Neural progenitor cell (in vitro differentiated cells): ENCODE results near the gene UACA.

Source experiments
- EZH2 ChIP-seq: fragments of 200-600 bp; sonication (generic); IDR thresholded peaks from 2 replicates; pipeline ENCODE4 v1.6.1; 2017; ENCODE audit warnings: antibody characterized with exemption, mild to moderate bottlenecking, moderate library complexity
- EZH2phosphoT487 ChIP-seq: fragments of 200-600 bp; sonication (generic); IDR thresholded peaks from 2 replicates; pipeline ENCODE4 v1.6.1; 2017; ENCODE audit warnings: antibody characterized with exemption
- TF ChIP-seq, protein P1 (sequence below): fragments of 200-600 bp; sonication (generic); IDR thresholded peaks from 2 replicates; pipeline ENCODE4 v1.5.1; 2017; ENCODE audit warnings: antibody characterized with exemption, mild to moderate bottlenecking

- TF ChIP-seq, protein P1, sequence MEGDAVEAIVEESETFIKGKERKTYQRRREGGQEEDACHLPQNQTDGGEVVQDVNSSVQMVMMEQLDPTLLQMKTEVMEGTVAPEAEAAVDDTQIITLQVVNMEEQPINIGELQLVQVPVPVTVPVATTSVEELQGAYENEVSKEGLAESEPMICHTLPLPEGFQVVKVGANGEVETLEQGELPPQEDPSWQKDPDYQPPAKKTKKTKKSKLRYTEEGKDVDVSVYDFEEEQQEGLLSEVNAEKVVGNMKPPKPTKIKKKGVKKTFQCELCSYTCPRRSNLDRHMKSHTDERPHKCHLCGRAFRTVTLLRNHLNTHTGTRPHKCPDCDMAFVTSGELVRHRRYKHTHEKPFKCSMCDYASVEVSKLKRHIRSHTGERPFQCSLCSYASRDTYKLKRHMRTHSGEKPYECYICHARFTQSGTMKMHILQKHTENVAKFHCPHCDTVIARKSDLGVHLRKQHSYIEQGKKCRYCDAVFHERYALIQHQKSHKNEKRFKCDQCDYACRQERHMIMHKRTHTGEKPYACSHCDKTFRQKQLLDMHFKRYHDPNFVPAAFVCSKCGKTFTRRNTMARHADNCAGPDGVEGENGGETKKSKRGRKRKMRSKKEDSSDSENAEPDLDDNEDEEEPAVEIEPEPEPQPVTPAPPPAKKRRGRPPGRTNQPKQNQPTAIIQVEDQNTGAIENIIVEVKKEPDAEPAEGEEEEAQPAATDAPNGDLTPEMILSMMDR, result no peak
- TF ChIP-seq EZH2 (no peak), EZH2phosphoT487 (no peak)
These were observed 33.4 kb upstream of the UACA start for GRCh38 chr15:70796516-70797310.
